ENCODE data around the gene RIMKLA. TPM values are rescaled to one million over a fixed set of nuclear protein-coding genes. Genes with fewer than 3 reads are reported as not detected.

The RIMKLA gene
- total and polyA plus RNA-seq, 2 experiments from 2014 or later: 4.1 to 6.6 TPM

GRCh38 chr1:42434340-42434739 is 53.7 kb downstream of the RIMKLA start:
- ATAC-seq (no peak), DNase-seq (ENCODE audit: low spot score) (no peak)
- TF ChIP-seq ZNF114 (CRISPR knock-in tag; IDR thresholded peaks at IDR 0.05) (no peak), EZH2phosphoT487 (IDR thresholded peaks at IDR 0.05; ENCODE audit: unreplicated experiment) (no peak), CREB1 (CRISPR knock-in tag; IDR thresholded peaks at IDR 0.05; ENCODE audit: low read depth) (no peak), REST (IDR thresholded peaks at IDR 0.05; ENCODE audit: unreplicated experiment) (no peak), ZNF331 (CRISPR knock-in tag; IDR thresholded peaks at IDR 0.05; ENCODE audit: low read depth) (no peak), CTCF (conservative IDR thresholded peaks at IDR 0.05; ENCODE audit: low read depth in 2 of 2) (no peak), NANOG (IDR thresholded peaks at IDR 0.05; ENCODE audit: borderline replicate concordance) (no peak), ZNF462 (CRISPR knock-in tag; IDR thresholded peaks at IDR 0.05) (no peak), JUNB (IDR thresholded peaks at IDR 0.05; ENCODE audit: unreplicated experiment) (no peak), POLR2AphosphoS5 (IDR thresholded peaks at IDR 0.05; ENCODE audit: low read depth) (no peak), STAT1 (IDR thresholded peaks at IDR 0.05; ENCODE audit: unreplicated experiment) (no peak), EZH2 (IDR thresholded peaks at IDR 0.05; ENCODE audit: low read depth, unreplicated experiment) (no peak), ETS1 (IDR thresholded peaks at IDR 0.05) (no peak)
- Mint-ChIP-seq H3K27me3 (ENCODE audit: insufficient read depth, low read depth, poor library complexity) (no peaks in the 10 kb centered on the region), H3K4me1 (peaks cover 11% of the 10 kb centered on the region; the same call in 2 of the 3 replicates), H3K36me3 (ENCODE audit: low read depth) (no peaks in the 10 kb centered on the region), H3K9me3 (no peaks in the 10 kb centered on the region; the same call in 2 of the 3 replicates), H3K4me3 (no peak overlapping the region), H3K27ac (no peak overlapping the region)
- no peak overlapping the region for H2AFZ ChIP-seq
- H3K27ac ChIP-seq (ENCODE audit: low read depth): no peak overlapping the region
- no peaks in the 10 kb centered on the region for H3K4me1 ChIP-seq (ENCODE audit: insufficient read depth)
- no peaks in the 10 kb centered on the region for H3K27me3 ChIP-seq (ENCODE audit: insufficient read depth)
- H3K79me2 ChIP-seq (replicated peaks; ENCODE audit: insufficient read depth): no peaks in the 10 kb centered on the region
- H3K4me2 ChIP-seq: no peak overlapping the region
- H3K4me3 ChIP-seq: no peak overlapping the region
- H4K20me1 ChIP-seq (replicated peaks; ENCODE audit: insufficient read depth): no peaks in the 10 kb centered on the region
- no peaks in the 10 kb centered on the region for H3K9me2 ChIP-seq (ENCODE audit: insufficient read depth)
- H3K36me3 ChIP-seq (ENCODE audit: insufficient read depth): no peaks in the 10 kb centered on the region
- H3F3A ChIP-seq (replicated peaks; ENCODE audit: low read depth): no peaks in the 10 kb centered on the region

All from GM23338 (cell line).